ENCODE results near the gene CEBPA. TPM values are rescaled to one million over a fixed set of nuclear protein-coding genes. Genes with fewer than 3 reads are reported as not detected.

CEBPA gene
- total and polyA plus RNA-seq, 2 experiments from 2014 or later: 0.50 to 2.6 TPM

- H3K4me3 ChIP-seq: no peak overlapping the region
- H3K27me3 ChIP-seq (ENCODE audit: insufficient read depth): no peaks in the 10 kb centered on the region
- H3F3A ChIP-seq (replicated peaks; ENCODE audit: low read depth): no peaks in the 10 kb centered on the region
- no peak overlapping the region for H3K4me3 Mint-ChIP-seq
- ATAC-seq (no peak), DNase-seq (ENCODE audit: low spot score) (no peak)
- peaks cover 17% of the 10 kb centered on the region for H3K27me3 Mint-ChIP-seq (ENCODE audit: insufficient read depth, low read depth, poor library complexity)
- H3K36me3 Mint-ChIP-seq (ENCODE audit: low read depth): no peaks in the 10 kb centered on the region; the same call in 2 of the 3 replicates
- no peak overlapping the region for H3K4me2 ChIP-seq
- no peaks in the 10 kb centered on the region for H3K36me3 ChIP-seq (ENCODE audit: insufficient read depth)
- H3K27ac ChIP-seq (ENCODE audit: low read depth): no peak overlapping the region
- no peak overlapping the region for H2AFZ ChIP-seq
- H3K27ac Mint-ChIP-seq: no peak overlapping the region
- H3K4me1 ChIP-seq (ENCODE audit: insufficient read depth): no peaks in the 10 kb centered on the region
- H3K4me1 Mint-ChIP-seq: peaks cover 6% of the 10 kb centered on the region; the same call in 1 of the 3 replicates
- no peaks in the 10 kb centered on the region for H3K9me2 ChIP-seq (ENCODE audit: insufficient read depth)
- H3K79me2 ChIP-seq (replicated peaks; ENCODE audit: insufficient read depth): no peaks in the 10 kb centered on the region
- TF ChIP-seq NANOG (IDR thresholded peaks at IDR 0.05; ENCODE audit: borderline replicate concordance) (no peak), ZNF462 (CRISPR knock-in tag; IDR thresholded peaks at IDR 0.05) (no peak), EZH2phosphoT487 (IDR thresholded peaks at IDR 0.05; ENCODE audit: unreplicated experiment) (no peak), CTCF (conservative IDR thresholded peaks at IDR 0.05; ENCODE audit: low read depth in 2 of 2) (no peak), STAT1 (IDR thresholded peaks at IDR 0.05; ENCODE audit: unreplicated experiment) (no peak), CREB1 (CRISPR knock-in tag; IDR thresholded peaks at IDR 0.05; ENCODE audit: low read depth) (no peak), JUNB (IDR thresholded peaks at IDR 0.05; ENCODE audit: unreplicated experiment) (no peak), ZNF114 (CRISPR knock-in tag; IDR thresholded peaks at IDR 0.05) (no peak), ETS1 (IDR thresholded peaks at IDR 0.05) (no peak), ZNF331 (CRISPR knock-in tag; IDR thresholded peaks at IDR 0.05; ENCODE audit: low read depth) (no peak), EZH2 (IDR thresholded peaks at IDR 0.05; ENCODE audit: low read depth, unreplicated experiment) (no peak), REST (IDR thresholded peaks at IDR 0.05; ENCODE audit: unreplicated experiment) (no peak), POLR2AphosphoS5 (IDR thresholded peaks at IDR 0.05; ENCODE audit: low read depth) (no peak)
- H4K20me1 ChIP-seq (replicated peaks; ENCODE audit: insufficient read depth): no peaks in the 10 kb centered on the region
- H3K9me3 Mint-ChIP-seq: no peaks in the 10 kb centered on the region; the same call in 2 of the 3 replicates
Observed at GRCh38 chr19:33264881-33265445, 37.4 kb downstream of the CEBPA start.

All from GM23338 (cell line).